Suprapubic skin (tissue), 4 donors: ENCODE measurements around the gene HSPB6. TPM values are rescaled to one million over a fixed set of nuclear protein-coding genes. Genes with fewer than 3 reads are reported as not detected.
A peak's percentile ranks its signal among the peaks of the same experiment; 100 is the strongest.

ENCODE experiments used
- DNase-seq, 2 donors: peaks; one replicate each; pipeline ENCODE4 v3.0.0-alpha.2; 2019; ENCODE audit warnings: low spot score in 2 of 2
- H3K27ac ChIP-seq: fragments of 200-600 bp; sonication (generic); one replicate; pipeline ENCODE4 v1.5.1; 2019
- H3K27me3 ChIP-seq: fragments of 200-600 bp; sonication (generic); one replicate; pipeline ENCODE4 v1.5.1; 2019
- H3K36me3 ChIP-seq: fragments of 200-600 bp; sonication (generic); one replicate; pipeline ENCODE4 v1.5.1; 2019
- H3K4me1 ChIP-seq: fragments of 200-600 bp; sonication (generic); one replicate; pipeline ENCODE4 v1.5.1; 2019
- H3K4me3 ChIP-seq: fragments of 200-600 bp; sonication (generic); one replicate; pipeline ENCODE4 v1.5.1; 2019; ENCODE audit warnings: mild to moderate bottlenecking
- H3K9me3 ChIP-seq: fragments of 200-600 bp; sonication (generic); one replicate; pipeline ENCODE4 v1.5.1; 2019
- CTCF ChIP-seq, 2 donors: fragments of 200-600 bp in 1 of 2; fragments of 450-650 bp in 1 of 2; sonication (generic) in 1 of 2; IDR thresholded peaks; one replicate each; pipeline ENCODE4 v1.5.1; 2016 to 2019; ENCODE audit warnings: antibody characterized with exemption in 2 of 2, mild to moderate bottlenecking in 1 of 2, moderate library complexity in 1 of 2
- EP300 ChIP-seq: sonication (generic); formaldehyde crosslinking; IDR thresholded peaks from one replicate; pipeline ENCODE4 v1.6.1; 2017; ENCODE audit warnings: antibody characterized with exemption
- POLR2A ChIP-seq, 2 donors: fragments of 450-650 bp; IDR thresholded peaks; one replicate each; pipeline ENCODE4 v1.6.1; 2017; ENCODE audit warnings: antibody characterized with exemption in 2 of 2, mild to moderate bottlenecking in 2 of 2, moderate library complexity in 2 of 2
- POLR2AphosphoS5 ChIP-seq, 3 donors: sonication (generic); formaldehyde crosslinking; IDR thresholded peaks; one replicate each; pipeline ENCODE4 v1.6.1; 2017; ENCODE audit warnings: antibody characterized with exemption in 3 of 3
- WGBS: methylation state at CpG from one replicate; pipeline ENCODE4 v1.1.5; 2018; 5-methylcytosine and 5-hydroxymethylcytosine counted together
- total RNA-seq, 4 donors: library from RNA; depleted of rRNA; stranded (reverse); fragments of >200 nt; gene quantifications; one replicate each; pipeline ENCODE4 v1.1.0, GENCODE V29; 2016

The HSPB6 gene
- total RNA-seq, 4 donors from 2014 or later = 4.1 to 13.4 (median 5.5) TPM

- Histone ChIP-seq H3K4me3 (no peak overlapping the region), H3K4me1 (peaks cover 18% of the 10 kb centered on the region), H3K36me3 (peaks cover 34% of the 10 kb centered on the region), H3K27me3 (no peaks in the 10 kb centered on the region), H3K27ac (no peak overlapping the region), H3K9me3 (no peaks in the 10 kb centered on the region)
- no peak for TF ChIP-seq EP300
- no peak for TF ChIP-seq CTCF (IDR thresholded peaks at IDR 0.05)
- TF ChIP-seq POLR2A (IDR thresholded peaks at IDR 0.05) = no peak
- TF ChIP-seq POLR2AphosphoS5 (IDR thresholded peaks at IDR 0.05) = no peak
- WGBS = 90% methylated on average over 8 of the region's 8 CpGs
- DNase-seq = no peak
Measured at GRCh38 chr19:35779033-35779432, 22.2 kb upstream of the HSPB6 start.

GRCh38 chr19:35777961-35778360 is 21.1 kb upstream of the HSPB6 start:
- H3K36me3 ChIP-seq = peaks cover 34% of the 10 kb centered on the region
- peaks cover 18% of the 10 kb centered on the region for H3K4me1 ChIP-seq
- H3K27me3 ChIP-seq = no peaks in the 10 kb centered on the region
- H3K4me3 ChIP-seq = no peak overlapping the region
- peak in 1 of 2 donors; percentile 52 for DNase-seq
- H3K9me3 ChIP-seq = no peaks in the 10 kb centered on the region
- 96% methylated on average over 7 of the region's 7 CpGs for WGBS
- TF ChIP-seq EP300 = no peak
- no peak for TF ChIP-seq POLR2AphosphoS5 (IDR thresholded peaks at IDR 0.05)
- TF ChIP-seq POLR2A (IDR thresholded peaks at IDR 0.05) = no peak
- TF ChIP-seq CTCF (IDR thresholded peaks at IDR 0.05) = no peak
- no peak overlapping the region for H3K27ac ChIP-seq

- H3K27ac ChIP-seq = no peak overlapping the region
- peak in 1 of 2 donors; percentile 48 for DNase-seq
- peaks cover 29% of the 10 kb centered on the region for H3K36me3 ChIP-seq
- H3K27me3 ChIP-seq = no peaks in the 10 kb centered on the region
- no peaks in the 10 kb centered on the region for H3K9me3 ChIP-seq
- H3K4me3 ChIP-seq = no peak overlapping the region
- TF ChIP-seq POLR2AphosphoS5 (IDR thresholded peaks at IDR 0.05) = no peak
- TF ChIP-seq EP300 = no peak
- TF ChIP-seq POLR2A (IDR thresholded peaks at IDR 0.05) = no peak
- TF ChIP-seq CTCF (IDR thresholded peaks at IDR 0.05) = no peak
- WGBS = 72% methylated on average over 18 of the region's 19 CpGs
- peaks cover 18% of the 10 kb centered on the region for H3K4me1 ChIP-seq
Measured at GRCh38 chr19:35777086-35777841, 20.4 kb upstream of the HSPB6 start.

- Histone ChIP-seq H3K4me3 (peak overlapping the region; percentile 86), H3K27me3 (no peaks in the 10 kb centered on the region), H3K9me3 (no peaks in the 10 kb centered on the region), H3K27ac (no peak overlapping the region), H3K36me3 (peaks cover 18% of the 10 kb centered on the region), H3K4me1 (peaks cover 18% of the 10 kb centered on the region)
- WGBS = 50% methylated on average over 13 of the region's 13 CpGs
- TF ChIP-seq CTCF (IDR thresholded peaks at IDR 0.05) = no peak
- TF ChIP-seq POLR2A (IDR thresholded peaks at IDR 0.05) = no peak
- no peak for TF ChIP-seq POLR2AphosphoS5 (IDR thresholded peaks at IDR 0.05)
- DNase-seq = peak in 1 of 2 donors; percentile 57
Measured at GRCh38 chr19:35776102-35776788, 19.4 kb upstream of the HSPB6 start.
